A673 (cell line): Measurements from ENCODE around the gene KRTAP7-1.

ENCODE experiments used
- CTCF ChIP-seq: fragments of 300-800, 200-600 bp; sonication (generic); conservative IDR thresholded peaks from 2 replicates; pipeline ENCODE4 v1.5.1; 2017; ENCODE audit warnings: low read depth, mild to moderate bottlenecking, antibody characterized with exemption, low read length, moderate library complexity, mixed read lengths
- EZH2 ChIP-seq: fragments of 200-600 bp; sonication (generic); IDR thresholded peaks from 2 replicates; pipeline ENCODE4 v1.6.1; 2017; ENCODE audit warnings: borderline replicate concordance, low read depth, mild to moderate bottlenecking, mixed read lengths, antibody characterized with exemption, low read length; ENCODE audit not compliant: poor library complexity, severe bottlenecking

- peak; percentile 61 for TF ChIP-seq CTCF
- TF ChIP-seq EZH2, result no peak
Measured at GRCh38 chr21:30831194-30831765, 1.7 kb upstream of the KRTAP7-1 start.
